Fibroblast of peridontal ligament (primary cell): ENCODE results near the gene SLC47A2.

Experiments used
- DNase-seq: peaks from one replicate; pipeline ENCODE4 v3.0.0-alpha.2; 2010; ENCODE audit errors: extremely low read depth

SLC47A2 gene

DNA sequence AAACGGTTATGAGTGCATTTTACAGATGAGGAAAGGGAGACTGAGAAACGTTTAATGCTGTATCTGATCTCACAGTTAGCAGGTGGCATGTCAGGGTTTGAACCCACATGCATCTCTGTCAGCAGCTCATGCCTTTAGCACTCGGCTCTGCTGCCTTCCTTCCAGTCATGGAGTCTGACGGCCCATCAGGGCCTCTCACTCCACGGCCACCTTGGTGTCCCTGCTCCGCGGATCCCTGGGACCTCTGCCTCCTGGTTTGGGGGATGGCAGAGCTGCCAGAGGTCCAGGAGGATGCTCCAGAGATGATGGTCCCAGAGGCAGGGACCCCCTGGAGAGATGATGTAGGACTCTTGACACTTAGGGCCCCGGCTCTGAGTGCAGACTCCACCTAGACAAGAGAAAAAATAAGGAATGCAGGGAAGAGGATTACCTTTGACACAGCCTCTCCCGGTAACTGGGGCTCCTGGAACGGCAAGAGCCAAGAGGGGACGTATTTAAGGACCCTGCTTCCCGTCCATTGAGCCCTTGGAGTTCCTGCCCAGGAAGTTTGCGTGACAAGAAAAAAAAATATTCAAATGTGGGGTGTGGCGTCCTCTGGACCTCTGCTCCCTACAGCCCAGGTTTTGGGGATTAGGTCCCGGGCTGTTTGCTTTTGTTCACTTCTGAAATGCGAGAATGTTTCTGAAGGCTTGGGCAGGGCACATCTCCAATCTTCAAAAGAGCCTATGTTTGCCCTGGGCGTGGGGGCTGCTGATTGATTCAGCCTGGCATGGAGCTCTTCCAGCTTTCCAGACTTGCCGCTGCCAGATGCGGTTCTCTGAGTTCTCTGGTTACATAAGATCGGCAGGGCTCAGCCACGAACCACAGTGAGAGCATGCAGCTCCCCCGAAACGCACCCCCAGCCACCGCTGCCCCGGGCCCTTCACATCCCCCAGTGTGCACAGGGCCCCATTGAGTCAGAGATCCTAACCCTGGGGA, 31.7 kb upstream of the SLC47A2 start, which contains the start of gene ALDH3A1:
ALDH3A1 (minus strand) TSS at position 470 of the 978 bp plus-strand sequence. CDS start 3,169 bp downstream, outside the sequence.
- peak; percentile 81 for DNase-seq

DNA sequence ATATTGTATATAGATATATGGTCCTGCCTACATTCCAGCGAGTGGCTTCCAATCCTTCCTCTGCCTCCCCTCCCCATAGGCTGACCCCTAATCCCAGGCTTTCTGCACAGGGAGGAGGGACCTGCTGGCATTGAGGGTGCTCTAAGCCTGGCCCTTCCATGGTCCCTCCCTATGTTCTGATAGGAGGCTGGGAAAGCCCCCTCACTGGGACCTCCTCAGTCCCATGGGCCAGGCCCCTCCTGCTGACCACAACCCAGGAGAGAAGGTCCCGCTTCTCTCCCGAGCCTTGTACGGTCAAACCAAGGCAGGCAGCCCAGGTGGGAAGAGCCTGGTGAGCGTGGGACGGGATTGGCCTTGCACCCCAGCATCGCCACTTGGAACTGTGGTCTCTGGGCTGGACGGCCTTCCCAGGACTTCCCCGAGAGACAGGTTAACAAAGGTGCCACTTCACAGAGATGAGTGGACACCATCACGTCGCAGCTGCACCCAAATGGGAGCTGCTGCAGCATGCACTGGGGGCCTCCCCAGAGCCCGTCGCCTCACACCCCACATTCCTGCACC, 30.9 kb upstream of the SLC47A2 start:
- DNase-seq, result no peak

GRCh38 chr17:19746517-19746916, 30.1 kb upstream of the SLC47A2 start:
- DNase-seq, result no peak

DNA sequence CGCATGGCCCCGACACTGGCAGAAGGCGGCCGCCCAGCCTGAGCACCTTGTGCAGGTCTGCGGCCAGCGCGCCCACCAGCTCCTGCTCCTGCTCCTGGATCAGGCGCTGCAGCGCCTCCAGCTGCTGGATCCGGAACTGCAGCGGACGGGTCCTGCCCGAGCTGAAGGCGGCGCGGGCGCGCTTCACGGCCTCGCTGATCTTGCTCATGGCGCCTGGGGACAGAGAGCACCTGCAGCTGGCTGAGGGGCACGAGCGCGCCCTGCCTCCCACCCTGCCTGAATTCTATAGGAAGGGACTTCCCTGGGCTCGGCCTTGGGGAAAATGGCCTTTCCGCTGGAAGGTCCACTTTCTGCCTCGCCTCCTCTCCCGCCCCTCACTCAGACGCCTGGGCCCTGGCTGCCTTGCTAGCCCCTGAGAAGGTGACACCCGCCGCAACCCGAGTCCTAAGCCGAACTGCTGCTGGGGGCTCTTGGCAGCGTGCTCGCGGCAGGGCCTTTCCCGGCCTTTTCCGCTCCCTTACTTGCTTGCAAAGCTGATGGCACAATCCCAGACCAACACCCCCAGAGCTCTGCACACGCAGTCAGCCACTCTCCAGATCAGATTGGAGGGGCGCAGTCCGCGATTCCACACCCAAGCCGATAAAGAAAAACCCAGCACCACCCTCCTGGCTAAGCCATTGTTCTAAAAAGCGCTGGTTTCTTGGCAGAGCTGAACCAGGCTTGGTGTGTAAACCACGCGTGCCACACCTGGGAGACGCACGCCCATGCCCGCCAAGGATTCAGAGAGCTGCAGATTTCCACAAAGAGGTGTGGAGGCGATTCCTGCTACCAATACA, 28.8 kb upstream of the SLC47A2 start:
- DNase-seq, result peak; percentile 52

DNA sequence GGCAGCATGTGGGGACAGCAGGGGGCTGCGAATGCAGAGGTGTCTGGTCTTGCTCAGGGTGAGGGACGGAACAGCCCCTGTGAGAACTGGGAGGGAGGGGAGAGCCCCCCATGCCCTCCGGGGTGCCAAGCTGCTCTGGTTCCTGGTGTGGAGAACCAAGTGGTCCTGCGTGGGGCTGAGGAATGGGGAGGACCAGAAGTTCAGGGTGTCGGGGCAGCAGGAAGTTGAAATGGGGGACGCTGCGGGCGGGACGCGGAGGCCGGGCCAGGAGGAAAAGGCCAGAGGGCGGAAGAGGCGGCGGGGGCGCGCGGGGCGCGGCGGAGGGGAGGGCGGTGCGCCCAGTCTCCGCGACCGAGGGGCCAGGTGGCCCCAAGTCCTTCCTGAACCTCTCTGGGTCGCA, 28.1 kb upstream of the SLC47A2 start:
- DNase-seq, result no peak

DNA sequence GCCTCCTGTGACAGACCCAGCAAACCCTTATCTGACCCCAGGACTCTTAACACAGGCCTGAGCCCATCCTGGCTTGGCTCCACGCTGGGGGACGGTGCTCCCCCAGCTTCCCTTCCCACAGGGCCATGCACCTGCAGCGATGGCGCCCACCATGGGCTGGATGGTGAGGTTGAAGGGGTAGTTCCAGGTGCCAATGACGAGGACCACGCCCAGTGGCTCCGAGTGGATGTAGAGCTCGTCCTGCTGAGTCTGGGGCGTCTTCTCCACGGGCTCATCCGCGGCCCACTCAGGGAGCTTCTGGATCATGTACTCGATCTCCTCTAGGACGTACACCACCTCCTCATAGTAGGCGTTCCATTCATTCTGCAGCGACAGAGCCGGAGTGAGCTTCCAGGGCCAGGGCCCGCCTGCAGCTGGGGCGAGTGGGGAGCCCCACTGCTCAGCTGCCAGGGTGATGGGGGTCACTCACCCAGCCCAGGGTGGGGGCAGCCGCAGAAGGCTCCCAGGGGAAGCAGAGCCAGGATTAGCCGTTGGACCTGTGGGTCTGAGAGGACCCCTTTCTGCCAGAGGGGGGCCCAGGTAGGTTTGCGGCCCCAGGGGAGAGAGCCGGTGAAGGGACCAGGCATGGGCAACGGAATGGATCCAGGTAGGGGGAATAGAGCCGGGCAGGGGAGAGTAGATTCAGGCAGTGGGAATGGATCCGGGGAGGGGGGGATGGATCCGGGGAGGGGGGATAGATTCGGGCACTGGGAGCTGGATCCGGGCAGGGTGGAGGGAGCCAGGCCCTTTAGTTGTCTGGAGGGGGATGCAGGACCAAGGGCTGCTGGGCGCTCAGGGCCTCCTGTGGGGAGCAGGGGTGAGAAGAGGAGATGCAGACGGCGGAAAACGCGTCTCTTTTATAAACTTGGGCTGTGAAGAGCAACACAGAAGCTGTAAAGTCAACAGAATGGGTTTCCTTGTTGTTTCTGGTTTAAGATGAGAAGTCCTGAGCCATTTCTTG, 27.0 kb upstream of the SLC47A2 start:
- DNase-seq, result no peak

GRCh38 chr17:19742495-19742894, 26.1 kb upstream of the SLC47A2 start:
- DNase-seq, result no peak

DNA sequence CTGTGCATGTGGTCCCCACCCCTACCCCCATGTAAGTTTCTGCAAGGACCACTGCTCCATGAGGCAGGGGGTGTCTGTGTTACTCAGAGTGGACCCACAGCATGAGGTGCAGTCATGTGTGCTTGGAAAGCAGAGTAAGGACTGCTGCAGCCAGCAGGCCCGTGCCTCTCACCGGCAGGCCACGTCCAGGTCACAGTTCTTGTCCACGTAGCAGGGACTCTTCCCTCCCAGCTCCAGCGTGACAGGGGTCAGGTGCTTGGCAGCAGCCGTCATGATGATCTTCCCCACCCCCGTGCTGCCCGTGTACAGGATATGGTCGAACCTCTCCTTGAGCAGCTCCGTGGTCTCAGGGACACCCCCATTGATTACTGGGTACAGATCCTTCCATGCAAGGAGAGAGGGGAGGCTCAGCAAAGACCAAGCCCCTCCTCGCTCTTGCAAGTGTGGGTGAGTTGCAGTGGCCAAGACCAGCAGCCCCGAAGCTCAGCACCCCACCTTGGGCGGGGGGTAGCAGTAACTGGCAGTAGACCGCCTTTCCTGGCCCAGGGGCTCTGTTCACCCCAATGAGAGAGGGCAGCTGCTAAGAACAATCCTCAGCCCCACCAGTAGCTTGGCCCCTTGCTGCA, 25.6 kb upstream of the SLC47A2 start:
- DNase-seq, result no peak

GRCh38 chr17:19740933-19741332, 24.5 kb upstream of the SLC47A2 start:
- no peak for DNase-seq

DNA sequence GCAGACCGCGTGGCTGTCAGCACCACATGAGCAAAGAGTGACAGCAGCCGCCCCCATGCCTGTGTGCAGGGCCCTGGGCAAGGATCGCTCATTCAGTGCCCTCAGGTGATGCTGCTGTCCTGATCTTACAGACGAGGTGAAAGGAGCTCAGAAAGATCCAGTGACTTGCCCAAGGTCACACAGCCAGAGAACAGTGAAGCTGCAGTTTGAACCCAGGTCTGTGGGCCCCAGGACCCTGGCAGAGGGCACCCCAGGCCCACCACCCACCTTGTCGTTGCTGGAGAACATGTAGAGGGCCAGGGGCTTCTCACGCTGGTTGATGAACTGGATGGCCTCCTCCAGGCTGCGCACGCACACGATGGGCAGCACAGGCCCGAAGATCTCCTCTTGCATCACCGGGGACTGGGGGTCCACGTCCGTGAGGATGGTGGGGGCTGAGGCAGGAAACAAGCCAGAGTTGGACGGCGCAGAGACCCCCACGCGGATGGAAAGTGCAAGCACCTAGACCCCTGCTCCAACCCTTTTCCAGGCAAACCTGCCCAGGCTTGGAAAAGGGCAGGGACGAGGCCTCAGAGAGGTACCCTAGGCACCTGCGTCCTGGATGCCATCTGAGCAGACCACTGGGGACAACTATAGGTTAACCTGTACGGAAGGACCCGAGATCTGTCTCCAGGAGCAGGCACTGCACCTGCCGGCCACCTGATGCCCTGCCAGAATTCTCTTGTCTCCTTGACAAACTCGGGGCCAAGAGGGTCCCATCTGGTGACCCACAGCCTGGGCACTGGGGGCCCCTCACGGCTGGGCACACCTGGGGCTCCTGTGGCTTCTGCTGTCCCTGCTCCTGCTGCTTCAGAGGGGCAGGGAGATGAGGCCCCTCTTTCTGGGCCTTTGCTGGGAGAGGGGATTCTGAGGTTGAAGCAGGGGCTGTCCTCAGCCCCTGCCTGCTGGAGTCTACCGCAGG, 23.1 kb upstream of the SLC47A2 start:
- DNase-seq, result no peak

- no peak for DNase-seq
Observed at GRCh38 chr17:19738757-19739156, 22.4 kb upstream of the SLC47A2 start.

DNA sequence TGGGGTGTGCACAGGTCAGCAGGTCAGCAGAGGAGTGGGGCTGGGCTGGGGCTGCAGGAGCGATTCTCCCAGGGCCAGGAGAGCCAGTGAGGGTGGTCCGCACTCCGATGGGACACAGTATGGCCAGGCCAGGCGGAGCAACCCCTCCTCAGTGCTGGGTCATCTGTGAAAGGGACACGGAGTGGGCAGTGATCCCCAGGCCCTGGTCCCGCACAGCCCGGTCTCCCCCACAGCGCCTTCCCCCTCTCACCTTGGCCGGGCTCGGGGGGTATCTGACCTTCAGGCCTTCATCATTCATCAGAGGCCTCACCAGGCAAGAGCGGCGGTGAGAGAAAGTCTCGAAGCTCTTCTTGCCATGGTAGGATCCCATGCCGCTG, 21.7 kb upstream of the SLC47A2 start:
- no peak for DNase-seq

DNA sequence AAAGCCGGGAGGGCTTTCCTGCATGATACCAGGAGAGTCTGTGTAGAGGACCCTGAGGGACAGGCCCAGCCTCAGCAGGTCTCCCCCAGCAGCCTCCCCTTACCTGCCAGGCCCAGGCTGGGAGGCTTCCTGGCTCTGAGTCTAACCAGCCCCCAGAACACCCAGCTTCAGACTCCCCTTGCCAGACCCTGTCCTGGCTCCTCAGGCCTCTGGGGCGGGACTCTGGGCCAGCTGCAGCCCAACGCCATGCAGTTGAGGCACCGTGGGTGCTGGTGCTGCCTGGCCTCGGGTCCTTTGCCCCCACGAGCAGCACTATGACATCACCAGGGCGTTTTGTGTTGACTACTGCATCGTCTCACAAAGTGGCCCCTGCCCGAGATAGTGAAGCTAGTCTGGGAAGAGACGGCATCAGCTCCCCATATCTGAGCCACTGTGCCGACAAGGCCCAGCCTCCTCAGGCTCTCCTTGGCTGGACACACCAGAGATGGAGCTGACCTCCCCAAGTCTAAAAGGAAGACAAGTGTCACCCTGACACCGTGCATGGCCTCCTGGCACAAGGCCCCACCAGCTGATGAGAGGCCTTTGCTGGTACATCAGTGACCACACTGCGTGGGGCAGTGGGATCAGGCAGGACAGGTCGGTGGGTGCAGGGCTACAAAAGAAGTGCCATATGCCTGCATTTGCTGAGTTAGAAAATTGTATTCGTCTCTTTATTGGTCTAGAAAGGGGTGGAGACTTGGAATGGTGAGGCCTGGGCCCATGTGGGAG, 21.1 kb upstream of the SLC47A2 start:
- no peak for DNase-seq

DNA sequence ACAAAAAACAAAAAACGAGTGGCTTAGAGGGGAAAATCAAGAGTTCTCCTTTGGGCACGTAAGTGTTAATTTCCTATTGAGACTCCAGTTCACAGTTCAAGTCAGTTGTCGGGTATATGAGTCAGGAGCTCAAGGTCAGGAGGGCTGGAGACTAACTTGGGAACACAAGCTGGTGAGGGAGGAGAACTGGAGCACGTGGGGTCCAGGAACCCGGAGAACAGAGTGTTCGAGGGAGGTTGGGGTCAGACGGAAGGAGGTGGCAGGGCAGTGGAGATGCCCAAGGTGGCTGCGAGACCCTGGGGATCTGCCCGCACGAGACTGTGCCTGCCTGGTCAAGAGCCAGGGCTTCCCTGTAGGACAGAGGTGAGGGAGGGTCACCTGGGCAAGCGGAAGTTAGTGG, 19.7 kb upstream of the SLC47A2 start:
- no peak for DNase-seq

GRCh38 chr17:19733953-19734526, 17.7 kb upstream of the SLC47A2 start:
- no peak for DNase-seq

- DNase-seq, result no peak
Observed at GRCh38 chr17:19731626-19732025, 15.2 kb upstream of the SLC47A2 start.

- no peak for DNase-seq
Observed at GRCh38 chr17:19730843-19731242, 14.5 kb upstream of the SLC47A2 start.

- no peak for DNase-seq
Observed at GRCh38 chr17:19729900-19730299, 13.5 kb upstream of the SLC47A2 start.
